Measurements from ENCODE around the gene GCKR. TPM values are rescaled to one million over a fixed set of nuclear protein-coding genes. Genes with fewer than 3 reads are reported as not detected.
A peak's percentile ranks its signal among the peaks of the same experiment; 100 is the strongest.

GCKR gene
- total RNA-seq, 1 experiment from 2014 or later = 3.4 TPM

DNA sequence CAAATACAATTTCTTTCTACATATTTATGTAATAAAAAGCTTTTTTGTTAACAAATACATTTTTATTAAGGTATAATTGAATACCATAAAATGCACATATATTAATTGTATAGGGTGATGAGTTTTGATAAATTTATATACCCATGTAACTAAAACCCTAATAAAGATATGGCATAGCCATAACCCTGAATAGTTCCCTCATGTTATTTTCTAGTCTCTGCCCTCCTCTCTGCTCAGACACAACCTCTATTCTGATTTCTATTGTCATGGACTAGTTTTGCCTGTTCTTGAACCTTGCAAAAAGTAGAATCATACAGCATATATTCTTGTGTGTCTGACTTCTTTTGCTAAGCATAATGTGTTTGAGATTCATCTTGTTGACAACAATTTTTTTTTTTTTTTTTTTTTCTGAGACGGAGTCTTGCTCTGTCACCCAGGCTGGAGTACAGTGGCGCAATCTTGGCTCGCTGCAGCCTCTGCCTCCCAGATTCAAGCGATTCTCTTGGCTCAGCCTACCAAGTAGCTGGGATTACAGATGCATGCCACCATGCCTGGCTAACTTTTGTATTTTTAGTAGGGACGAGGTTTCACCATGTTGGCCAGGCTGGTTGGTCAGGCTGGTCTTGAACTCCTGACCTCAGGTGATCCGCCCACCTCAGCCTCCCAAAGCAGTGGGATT is 47.6 kb downstream of the GCKR start:
- no peak for DNase-seq
- H3K4me2 ChIP-seq = no peak overlapping the region
- H3K27ac ChIP-seq = no peak overlapping the region
- no peak overlapping the region for H2AFZ ChIP-seq
- intact Hi-C loops (cut with micrococcal nuclease; ENCODE audit: unreplicated experiment) = no loop called here
- no peak for TF ChIP-seq EZH2 (IDR thresholded peaks at IDR 0.05; ENCODE audit: low read depth)
- TF ChIP-seq, protein P1, sequence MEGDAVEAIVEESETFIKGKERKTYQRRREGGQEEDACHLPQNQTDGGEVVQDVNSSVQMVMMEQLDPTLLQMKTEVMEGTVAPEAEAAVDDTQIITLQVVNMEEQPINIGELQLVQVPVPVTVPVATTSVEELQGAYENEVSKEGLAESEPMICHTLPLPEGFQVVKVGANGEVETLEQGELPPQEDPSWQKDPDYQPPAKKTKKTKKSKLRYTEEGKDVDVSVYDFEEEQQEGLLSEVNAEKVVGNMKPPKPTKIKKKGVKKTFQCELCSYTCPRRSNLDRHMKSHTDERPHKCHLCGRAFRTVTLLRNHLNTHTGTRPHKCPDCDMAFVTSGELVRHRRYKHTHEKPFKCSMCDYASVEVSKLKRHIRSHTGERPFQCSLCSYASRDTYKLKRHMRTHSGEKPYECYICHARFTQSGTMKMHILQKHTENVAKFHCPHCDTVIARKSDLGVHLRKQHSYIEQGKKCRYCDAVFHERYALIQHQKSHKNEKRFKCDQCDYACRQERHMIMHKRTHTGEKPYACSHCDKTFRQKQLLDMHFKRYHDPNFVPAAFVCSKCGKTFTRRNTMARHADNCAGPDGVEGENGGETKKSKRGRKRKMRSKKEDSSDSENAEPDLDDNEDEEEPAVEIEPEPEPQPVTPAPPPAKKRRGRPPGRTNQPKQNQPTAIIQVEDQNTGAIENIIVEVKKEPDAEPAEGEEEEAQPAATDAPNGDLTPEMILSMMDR (conservative IDR thresholded peaks at IDR 0.05) = no peak
- no peaks in the 10 kb centered on the region for H3F3A ChIP-seq (ENCODE audit: insufficient read depth, low read depth)
- H4K20me1 ChIP-seq (ENCODE audit: insufficient read depth) = no peaks in the 10 kb centered on the region
- H3K4me3 ChIP-seq = no peak overlapping the region
- H3K79me2 ChIP-seq (ENCODE audit: low read depth) = no peaks in the 10 kb centered on the region
- no peaks in the 10 kb centered on the region for H3K36me3 ChIP-seq (ENCODE audit: low read depth)
- no peaks in the 10 kb centered on the region for H3K9me2 ChIP-seq (ENCODE audit: insufficient read depth)
- CTCF ChIA-PET = no interaction called here
- POLR2A ChIA-PET (ENCODE audit: unreplicated experiment) = no interaction called here
- no peaks in the 10 kb centered on the region for H3K9me3 ChIP-seq (ENCODE audit: insufficient read depth, low read depth)
- H3K27me3 ChIP-seq (ENCODE audit: insufficient read depth, low read depth) = no peaks in the 10 kb centered on the region
- BruUV-seq (replicated peaks) = no TSS peak
- H3K4me1 ChIP-seq (replicated peaks; ENCODE audit: insufficient read depth) = no peaks in the 10 kb centered on the region

DNA sequence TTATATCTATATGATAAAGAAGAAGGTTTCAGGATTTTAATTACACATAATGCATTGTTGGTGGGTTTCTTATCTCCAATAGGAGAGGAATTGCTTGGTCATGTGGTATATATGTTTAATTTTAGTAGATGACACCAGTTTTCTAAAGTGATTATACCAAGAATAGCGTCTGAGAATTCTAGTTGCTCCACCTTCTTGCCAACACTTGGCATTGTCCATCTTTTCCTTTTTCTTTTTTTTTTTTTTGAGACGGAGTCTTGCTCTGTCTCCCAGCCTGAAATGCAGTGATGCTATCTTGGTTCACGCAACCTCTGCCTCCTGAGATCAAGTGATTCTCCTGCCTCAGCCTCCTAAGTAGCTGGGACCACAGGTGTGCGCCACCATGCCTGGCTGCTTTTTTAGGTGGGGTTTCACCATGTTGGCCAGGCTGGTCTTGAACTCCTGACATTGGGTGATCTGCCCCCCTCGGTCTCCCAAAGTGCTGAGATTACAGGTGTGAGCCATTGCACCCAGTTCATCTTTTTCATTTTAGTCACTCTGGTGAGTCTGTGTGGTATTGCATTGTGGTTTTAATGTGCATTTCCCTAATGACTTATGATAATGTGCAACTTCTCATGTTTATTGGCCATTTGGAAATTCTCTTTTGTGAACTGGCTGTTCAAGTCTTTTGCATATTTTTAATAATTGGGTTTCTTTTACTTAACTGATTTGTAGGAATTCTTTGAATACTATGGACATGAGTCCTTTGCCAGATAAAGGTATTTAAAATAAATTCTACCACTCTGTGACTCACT is 48.9 kb downstream of the GCKR start:
- TF ChIP-seq EZH2 (IDR thresholded peaks at IDR 0.05; ENCODE audit: low read depth) = no peak
- TF ChIP-seq, protein P1 (conservative IDR thresholded peaks at IDR 0.05) = no peak
- Histone ChIP-seq H3K9me2 (ENCODE audit: insufficient read depth) (no peaks in the 10 kb centered on the region), H3K36me3 (ENCODE audit: low read depth) (no peaks in the 10 kb centered on the region), H3K4me2 (no peak overlapping the region), H3K27me3 (ENCODE audit: insufficient read depth, low read depth) (no peaks in the 10 kb centered on the region), H3K27ac (no peak overlapping the region), H3K79me2 (ENCODE audit: low read depth) (no peaks in the 10 kb centered on the region), H2AFZ (no peak overlapping the region), H3K9me3 (ENCODE audit: insufficient read depth, low read depth) (no peaks in the 10 kb centered on the region), H3F3A (ENCODE audit: insufficient read depth, low read depth) (no peaks in the 10 kb centered on the region), H3K4me3 (no peak overlapping the region), H3K4me1 (replicated peaks; ENCODE audit: insufficient read depth) (no peaks in the 10 kb centered on the region; the same call in 1 of the 2 replicates), H4K20me1 (ENCODE audit: insufficient read depth) (no peaks in the 10 kb centered on the region)
- intact Hi-C loops (cut with micrococcal nuclease; ENCODE audit: unreplicated experiment) = no loop called here
- ChIA-PET CTCF (no interaction called here), POLR2A (ENCODE audit: unreplicated experiment) (no interaction called here)
- no TSS peak for BruUV-seq (replicated peaks)
- peak in 1 of 2 experiments; percentile 52 for DNase-seq

DNA sequence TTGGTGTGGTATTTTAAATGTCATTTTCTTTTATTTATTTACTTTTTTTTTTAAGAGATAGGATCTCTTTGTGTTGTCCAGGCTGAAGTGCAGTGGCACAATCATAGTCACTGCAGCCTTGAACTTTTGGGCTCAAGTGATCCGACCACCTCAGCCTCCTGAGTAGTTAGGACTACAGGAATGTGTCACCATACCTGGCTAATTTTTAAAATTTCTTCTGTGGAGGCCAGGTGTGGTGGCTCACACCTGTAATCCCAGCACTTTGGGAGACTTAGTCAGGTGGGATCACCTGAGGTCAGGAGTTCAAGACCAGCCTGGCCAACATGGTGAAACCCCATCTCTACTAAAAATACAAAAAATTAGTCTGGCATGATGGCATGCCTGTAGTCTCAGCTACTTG is 52.7 kb downstream of the GCKR start:
- H3K36me3 ChIP-seq (ENCODE audit: low read depth) = no peaks in the 10 kb centered on the region
- H3F3A ChIP-seq (ENCODE audit: insufficient read depth, low read depth) = no peaks in the 10 kb centered on the region
- intact Hi-C loops (cut with micrococcal nuclease; ENCODE audit: unreplicated experiment) = no loop called here
- H3K9me3 ChIP-seq (ENCODE audit: insufficient read depth, low read depth) = no peaks in the 10 kb centered on the region
- H3K79me2 ChIP-seq (ENCODE audit: low read depth) = no peaks in the 10 kb centered on the region
- H3K9me2 ChIP-seq (ENCODE audit: insufficient read depth) = no peaks in the 10 kb centered on the region
- POLR2A ChIA-PET (ENCODE audit: unreplicated experiment) = no interaction called here
- no TSS peak for BruUV-seq (replicated peaks)
- H3K27ac ChIP-seq = no peak overlapping the region
- no peak overlapping the region for H2AFZ ChIP-seq
- TF ChIP-seq EZH2 (IDR thresholded peaks at IDR 0.05; ENCODE audit: low read depth) = no peak
- TF ChIP-seq, protein P1 (conservative IDR thresholded peaks at IDR 0.05) = no peak
- H3K4me3 ChIP-seq = no peak overlapping the region
- H4K20me1 ChIP-seq (ENCODE audit: insufficient read depth) = no peaks in the 10 kb centered on the region
- peaks cover 11% of the 10 kb centered on the region for H3K4me1 ChIP-seq (replicated peaks; ENCODE audit: insufficient read depth)
- no peaks in the 10 kb centered on the region for H3K27me3 ChIP-seq (ENCODE audit: insufficient read depth, low read depth)
- no peak for DNase-seq
- CTCF ChIA-PET = no interaction called here
- no peak overlapping the region for H3K4me2 ChIP-seq
